Psoas muscle (tissue), 8 donors: Measurements from ENCODE around the gene AOAH. TPM values are rescaled to one million over a fixed set of nuclear protein-coding genes. Genes with fewer than 3 reads are reported as not detected.

Source experiments
- ATAC-seq, 4 donors: fragments of 200-7000 bp; cut with Tn5 transposase; one replicate each; pipeline ENCODE4 v1.9.1; 2020; ENCODE audit warnings: moderate library complexity in 3 of 4, mild to moderate bottlenecking in 2 of 4
- DNase-seq, 2 donors: peaks; one replicate each; pipeline ENCODE4 v3.0.0-alpha.2; 2020
- H3K27ac ChIP-seq: fragments of 200-600 bp; one replicate; pipeline ENCODE4 v1.8.0; 2022
- H3K27me3 ChIP-seq, 3 donors: fragments of 200-600 bp in 1 of 3; one replicate each; pipeline versions ENCODE4 v1.6.1 to v1.8.0; 2013 to 2022; ENCODE audit warnings: low read length in 2 of 3, mild to moderate bottlenecking in 2 of 3, moderate library complexity in 1 of 3; ENCODE audit not compliant: insufficient read depth in 3 of 3
- H3K36me3 ChIP-seq, 2 donors: fragments of 200-600 bp in 1 of 2; one replicate each; pipeline versions ENCODE4 v1.6.1 to v1.8.0; 2013 to 2022; ENCODE audit warnings: low read depth in 1 of 2, mild to moderate bottlenecking in 1 of 2, moderate library complexity in 1 of 2; ENCODE audit not compliant: insufficient read depth in 1 of 2
- H3K4me1 ChIP-seq: fragments of 200-600 bp; one replicate; pipeline ENCODE4 v1.8.0; 2022
- H3K4me3 ChIP-seq: fragments of 200-600 bp; one replicate; pipeline ENCODE4 v1.8.0; 2022; ENCODE audit warnings: mild to moderate bottlenecking
- H3K9me3 ChIP-seq: fragments of 200-600 bp; one replicate; pipeline ENCODE4 v1.8.0; 2022
- CTCF ChIP-seq: fragments of 200-600 bp; IDR thresholded peaks from one replicate; pipeline ENCODE4 v1.8.0; 2022; ENCODE audit warnings: antibody characterized with exemption
- whole genome bisulfite sequencing, 3 donors: extraction: QIAGEN DNeasy Blood & Tissue Kit; methylation state at CpG; one replicate each; pipeline versions ENCODE4 v1.1.6 to v1.1.7; 2013; 5-methylcytosine and 5-hydroxymethylcytosine counted together
- intact Hi-C, 2 donors: fragments of 100-400 bp; cut with DNase I; formaldehyde crosslinking; loops; one replicate each; pipeline versions ENCODE4 v1.11.0 to v1.14.2; 2022
- polyA plus RNA-seq, 3 donors: library from polyadenylated mRNA; stranded (reverse); fragments of 200-250 nt; gene quantifications; one replicate each; pipeline ENCODE4 v1.2.3, GENCODE V29; 2013
- total RNA-seq, 4 donors: library from RNA; stranded (reverse); fragmentation: NEBNext Ultra II Directional in 2 of 4; extraction: Animal tissue kit (Norgen Biotek cat#: 25700) in 2 of 4; gene quantifications; one replicate each; pipeline versions ENCODE4 v1.2.1 to v1.2.4, GENCODE V29; 2021 to 2023
- donor health status: healthy with polysubstance abuse.
- donor health status: DM: no; HTN: no; CAD: no; lungs with moderate emphysema.
- donor health status: Bipolar disorder and iron deficiency.
- donor health status: healthy.
- donor health status: DM: yes; HTN: yes; CAD: no.
- donor health status: DM: no; HTN: no; CAD: no.
- donor health status: DM: no; HTN: no; CAD: no.
- donor health status: DM: yes; HTN: yes; CAD: no.

The AOAH gene
- total and polyA plus RNA-seq, 7 donors: 0.04 to 2.1 (median 0.83) TPM

GRCh38 chr7:36589391-36589790 is 134.9 kb downstream of the AOAH start:
- no peak for TF ChIP-seq CTCF
- no peak overlapping the region for H3K4me3 ChIP-seq
- ATAC-seq (no peak), DNase-seq (no peak)
- no peaks in the 10 kb centered on the region for H3K4me1 ChIP-seq
- intact Hi-C loops: no loop called here
- H3K27me3 ChIP-seq: no peaks in the 10 kb centered on the region
- H3K36me3 ChIP-seq: no peaks in the 10 kb centered on the region
- 42 to 45% (median 44%) methylated on average over 3 of the region's 3 CpGs for WGBS, 3 donors
- no peaks in the 10 kb centered on the region for H3K9me3 ChIP-seq
- H3K27ac ChIP-seq: no peak overlapping the region

GRCh38 chr7:36583318-36583717 is 141.0 kb downstream of the AOAH start:
- no peaks in the 10 kb centered on the region for H3K36me3 ChIP-seq
- H3K4me1 ChIP-seq: no peaks in the 10 kb centered on the region
- no peak for TF ChIP-seq CTCF
- intact Hi-C loops: no loop called here
- no peak for ATAC-seq
- H3K4me3 ChIP-seq: no peak overlapping the region
- H3K9me3 ChIP-seq: no peaks in the 10 kb centered on the region
- no peaks in the 10 kb centered on the region for H3K27me3 ChIP-seq
- no peak for DNase-seq
- H3K27ac ChIP-seq: no peak overlapping the region
- WGBS, 3 donors: 72 to 80% (median 78%) methylated on average over 1 of the region's 1 CpG

- no peak for TF ChIP-seq CTCF
- Histone ChIP-seq H3K36me3 (no peaks in the 10 kb centered on the region), H3K27me3 (peaks cover 0 to 2% (median 0%) of the 10 kb centered on the region in 3 donors), H3K4me1 (no peaks in the 10 kb centered on the region), H3K9me3 (no peaks in the 10 kb centered on the region), H3K27ac (no peak overlapping the region), H3K4me3 (no peak overlapping the region)
- intact Hi-C loops: no loop called here
- 81 to 87% (median 84%) methylated on average over 5 of the region's 5 CpGs for WGBS, 3 donors
- DNase-seq: no peak
- no peak for ATAC-seq
These were observed 148.5 kb downstream of the AOAH start for GRCh38 chr7:36575832-36576231.

- H3K4me1 ChIP-seq: no peaks in the 10 kb centered on the region
- H3K9me3 ChIP-seq: no peaks in the 10 kb centered on the region
- H3K4me3 ChIP-seq: no peak overlapping the region
- no peak for DNase-seq
- no peak for ATAC-seq
- peaks cover 0 to 2% (median 0%) of the 10 kb centered on the region in 3 donors for H3K27me3 ChIP-seq
- H3K36me3 ChIP-seq: no peaks in the 10 kb centered on the region
- WGBS, 3 donors: 75 to 86% (median 81%) methylated on average over 3 of the region's 3 CpGs
- no peak overlapping the region for H3K27ac ChIP-seq
- TF ChIP-seq CTCF: no peak
- intact Hi-C loops: no loop called here
These were observed 151.2 kb downstream of the AOAH start for GRCh38 chr7:36573066-36573465.

- 0% methylated on average over 1 of the region's 1 CpG for WGBS, 3 donors
- no peak for ATAC-seq
- H3K27ac ChIP-seq: no peak overlapping the region
- no peak overlapping the region for H3K4me3 ChIP-seq
- H3K36me3 ChIP-seq: no peaks in the 10 kb centered on the region
- no peak for TF ChIP-seq CTCF
- H3K4me1 ChIP-seq: no peaks in the 10 kb centered on the region
- no peaks in the 10 kb centered on the region for H3K9me3 ChIP-seq
- peaks cover 0 to 2% (median 0%) of the 10 kb centered on the region in 3 donors for H3K27me3 ChIP-seq
- intact Hi-C loops: no loop called here
- no peak for DNase-seq
These were observed 153.1 kb downstream of the AOAH start for GRCh38 chr7:36571190-36571560.
